H1 (cell line): ENCODE data around the gene ARHGAP4.

Experiments used
- CHD2 ChIP-seq: IDR thresholded peaks from 2 replicates; pipeline ENCODE4 v1.6.1; 2012; ENCODE audit warnings: low read length, improper control_type of control experiment
- EZH2 ChIP-seq: fragments of 200-600 bp; sonication (generic); IDR thresholded peaks from 2 replicates; pipeline ENCODE4 v1.7.1; 2012; ENCODE audit warnings: low read depth, mild to moderate bottlenecking, moderate library complexity, low read length, inconsistent platforms; ENCODE audit not compliant: severe bottlenecking
- GABPA ChIP-seq: IDR thresholded peaks from 2 replicates; pipeline ENCODE4 v1.6.1; 2011; ENCODE audit warnings: mild to moderate bottlenecking, low read length, moderate library complexity, borderline replicate concordance; ENCODE audit not compliant: insufficient read depth
- JUN ChIP-seq: IDR thresholded peaks from 2 replicates; pipeline ENCODE4 v1.6.1; 2011; ENCODE audit warnings: low read depth, mild to moderate bottlenecking, improper control_type of control experiment, low read length
- POLR2A ChIP-seq, 2 experiments: IDR thresholded peaks; 1 replicate in 1 of 2; 2 replicates in 1 of 2; pipeline ENCODE4 v1.6.1; 2011; ENCODE audit warnings: low read depth in 2 of 2, low read length in 2 of 2, mild to moderate bottlenecking in 2 of 2; ENCODE audit errors: control extremely low read depth in 1 of 2
- SIN3A ChIP-seq, 2 experiments: IDR thresholded peaks in 1 of 2; conservative IDR thresholded peaks in 1 of 2; 2 replicates each; pipeline ENCODE4 v1.6.1; 2011 to 2012; ENCODE audit warnings: low read length in 2 of 2, improper control_type of control experiment in 1 of 2, low read depth in 1 of 2, mild to moderate bottlenecking in 1 of 2
- SUZ12 ChIP-seq: fragments of 200-600 bp; sonication (generic); IDR thresholded peaks from 2 replicates; pipeline ENCODE4 v1.6.1; 2012; ENCODE audit warnings: mild to moderate bottlenecking, inconsistent platforms, low read length, moderate library complexity, mixed read lengths
- TAF1 ChIP-seq: IDR thresholded peaks from 2 replicates; pipeline ENCODE4 v1.6.1; 2011; ENCODE audit warnings: mild to moderate bottlenecking, low read depth, low read length
- TEAD4 ChIP-seq: IDR thresholded peaks from 2 replicates; pipeline ENCODE4 v1.6.1; 2012; ENCODE audit warnings: low read depth, low read length, inconsistent platforms, mixed read lengths
- USF2 ChIP-seq: IDR thresholded peaks from 2 replicates; pipeline ENCODE4 v1.6.1; 2011; ENCODE audit warnings: low read length, improper control_type of control experiment
- TF ChIP-seq, protein P1 (sequence below), 3 experiments: IDR thresholded peaks; 1 replicate in 2 of 3; 2 replicates in 1 of 3; pipeline versions ENCODE4 v1.5.1 to v1.6.1; 2011; ENCODE audit warnings: low read length in 3 of 3, mild to moderate bottlenecking in 3 of 3, inconsistent platforms in 2 of 3, low read depth in 1 of 3, moderate library complexity in 1 of 3; ENCODE audit not compliant: insufficient read depth in 1 of 3; ENCODE audit errors: control extremely low read depth in 1 of 3

- TF ChIP-seq TEAD4, result no peak
- TF ChIP-seq SIN3A (conservative IDR thresholded peaks at IDR 0.05 in 1 of 2, IDR thresholded peaks at IDR 0.05 in 1 of 2; ENCODE audit: low read depth in 1 of 2, low read length in 2 of 2), result no peak
- TF ChIP-seq EZH2, result no peak
- TF ChIP-seq, protein P1, sequence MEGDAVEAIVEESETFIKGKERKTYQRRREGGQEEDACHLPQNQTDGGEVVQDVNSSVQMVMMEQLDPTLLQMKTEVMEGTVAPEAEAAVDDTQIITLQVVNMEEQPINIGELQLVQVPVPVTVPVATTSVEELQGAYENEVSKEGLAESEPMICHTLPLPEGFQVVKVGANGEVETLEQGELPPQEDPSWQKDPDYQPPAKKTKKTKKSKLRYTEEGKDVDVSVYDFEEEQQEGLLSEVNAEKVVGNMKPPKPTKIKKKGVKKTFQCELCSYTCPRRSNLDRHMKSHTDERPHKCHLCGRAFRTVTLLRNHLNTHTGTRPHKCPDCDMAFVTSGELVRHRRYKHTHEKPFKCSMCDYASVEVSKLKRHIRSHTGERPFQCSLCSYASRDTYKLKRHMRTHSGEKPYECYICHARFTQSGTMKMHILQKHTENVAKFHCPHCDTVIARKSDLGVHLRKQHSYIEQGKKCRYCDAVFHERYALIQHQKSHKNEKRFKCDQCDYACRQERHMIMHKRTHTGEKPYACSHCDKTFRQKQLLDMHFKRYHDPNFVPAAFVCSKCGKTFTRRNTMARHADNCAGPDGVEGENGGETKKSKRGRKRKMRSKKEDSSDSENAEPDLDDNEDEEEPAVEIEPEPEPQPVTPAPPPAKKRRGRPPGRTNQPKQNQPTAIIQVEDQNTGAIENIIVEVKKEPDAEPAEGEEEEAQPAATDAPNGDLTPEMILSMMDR (IDR thresholded peaks at IDR 0.05; ENCODE audit: control extremely low read depth in 1 of 3, insufficient read depth in 1 of 3, low read depth in 1 of 3, low read length in 3 of 3), result no peak
- TF ChIP-seq TAF1, result no peak
- no peak for TF ChIP-seq CHD2
- TF ChIP-seq GABPA, result no peak
- no peak for TF ChIP-seq JUN
- no peak for TF ChIP-seq SUZ12
- no peak for TF ChIP-seq POLR2A (IDR thresholded peaks at IDR 0.05; ENCODE audit: control extremely low read depth in 1 of 2, low read depth in 2 of 2, low read length in 2 of 2)
- no peak for TF ChIP-seq USF2
Observed at GRCh38 chrX:153939573-153939972, 13.5 kb upstream of the ARHGAP4 start.
